ENCODE data around the gene LBX1. TPM values are rescaled to one million over a fixed set of nuclear protein-coding genes. Genes with fewer than 3 reads are reported as not detected.

Gene LBX1
- total RNA-seq, 1 experiment from 2014 or later: not detected

GRCh38 chr10:101236376-101237080 lies 7.3 kb upstream of the LBX1 start:
- Histone ChIP-seq H3K36me3 (no peaks in the 10 kb centered on the region), H3K9me3 (replicated peaks) (no peaks in the 10 kb centered on the region), H3K4me1 (replicated peaks) (no peaks in the 10 kb centered on the region), H3K27me3 (replicated peaks) (peaks cover 85% of the 10 kb centered on the region), H3K27ac (no peak overlapping the region), H3K4me3 (no peak overlapping the region)
- no peak for DNase-seq (ENCODE audit: low read depth in 1 of 2, low spot score in 2 of 2)

GRCh38 chr10:101235766-101236165 lies 6.5 kb upstream of the LBX1 start:
- Histone ChIP-seq H3K9me3 (replicated peaks) (no peaks in the 10 kb centered on the region), H3K4me3 (no peak overlapping the region), H3K27ac (no peak overlapping the region), H3K27me3 (replicated peaks) (peaks cover 87% of the 10 kb centered on the region), H3K36me3 (no peaks in the 10 kb centered on the region), H3K4me1 (replicated peaks) (no peaks in the 10 kb centered on the region)
- no peak for DNase-seq (ENCODE audit: low read depth in 1 of 2, low spot score in 2 of 2)

GRCh38 chr10:101234333-101234732 lies 5.1 kb upstream of the LBX1 start:
- DNase-seq (ENCODE audit: low read depth in 1 of 2, low spot score in 2 of 2): no peak
- peaks cover 92% of the 10 kb centered on the region for H3K27me3 ChIP-seq (replicated peaks)

GRCh38 chr10:101233863-101234262 lies 4.6 kb upstream of the LBX1 start:
- Histone ChIP-seq H3K36me3 (no peaks in the 10 kb centered on the region), H3K9me3 (replicated peaks) (no peaks in the 10 kb centered on the region), H3K4me3 (no peak overlapping the region), H3K4me1 (replicated peaks) (no peaks in the 10 kb centered on the region), H3K27me3 (replicated peaks) (peaks cover 92% of the 10 kb centered on the region), H3K27ac (no peak overlapping the region)
- DNase-seq (ENCODE audit: low read depth in 1 of 2, low spot score in 2 of 2): no peak

More at GRCh38 chr10:101234333-101234732, 5.1 kb upstream of the LBX1 start:
- no peak overlapping the region for H3K27ac ChIP-seq
- H3K4me1 ChIP-seq (replicated peaks): no peaks in the 10 kb centered on the region
- H3K9me3 ChIP-seq (replicated peaks): no peaks in the 10 kb centered on the region
- no peaks in the 10 kb centered on the region for H3K36me3 ChIP-seq
- H3K4me3 ChIP-seq: no peak overlapping the region

- H3K27ac ChIP-seq: no peak overlapping the region
- peaks cover 92% of the 10 kb centered on the region for H3K27me3 ChIP-seq (replicated peaks)
- no peaks in the 10 kb centered on the region for H3K4me1 ChIP-seq (replicated peaks)
- no peaks in the 10 kb centered on the region for H3K36me3 ChIP-seq
- H3K9me3 ChIP-seq (replicated peaks): no peaks in the 10 kb centered on the region
- no peak for DNase-seq (ENCODE audit: low read depth in 1 of 2, low spot score in 2 of 2)
- no peak overlapping the region for H3K4me3 ChIP-seq
These were observed 4.2 kb upstream of the LBX1 start for GRCh38 chr10:101233443-101233842.

- peaks cover 2% of the 10 kb centered on the region; the same call in 1 of the 2 replicates for H3K9me3 ChIP-seq (replicated peaks)
- no peaks in the 10 kb centered on the region for H3K4me1 ChIP-seq (replicated peaks)
- no peaks in the 10 kb centered on the region for H3K36me3 ChIP-seq
- no peak overlapping the region for H3K4me3 ChIP-seq
- no peak overlapping the region for H3K27ac ChIP-seq
- DNase-seq (ENCODE audit: low read depth in 1 of 2, low spot score in 2 of 2): no peak
- peaks cover 92% of the 10 kb centered on the region for H3K27me3 ChIP-seq (replicated peaks)
These were observed 2.8 kb upstream of the LBX1 start for GRCh38 chr10:101231912-101232689.

GRCh38 chr10:101231092-101231491 lies 1.8 kb upstream of the LBX1 start:
- H3K36me3 ChIP-seq: no peaks in the 10 kb centered on the region
- no peak overlapping the region for H3K27ac ChIP-seq
- no peak overlapping the region for H3K4me3 ChIP-seq
- H3K4me1 ChIP-seq (replicated peaks): no peaks in the 10 kb centered on the region
- DNase-seq (ENCODE audit: low read depth in 1 of 2, low spot score in 2 of 2): no peak
- H3K27me3 ChIP-seq (replicated peaks): peaks cover 92% of the 10 kb centered on the region
- peaks cover 4% of the 10 kb centered on the region; the same call in 1 of the 2 replicates for H3K9me3 ChIP-seq (replicated peaks)

GRCh38 chr10:101230183-101230917 lies 1.1 kb upstream of the LBX1 start:
- Histone ChIP-seq H3K27ac (no peak overlapping the region), H3K36me3 (no peaks in the 10 kb centered on the region), H3K9me3 (replicated peaks) (peaks cover 4% of the 10 kb centered on the region; the same call in 1 of the 2 replicates), H3K4me3 (no peak overlapping the region), H3K27me3 (replicated peaks) (peaks cover 96% of the 10 kb centered on the region), H3K4me1 (replicated peaks) (no peaks in the 10 kb centered on the region; the same call in 1 of the 2 replicates)
- no peak for DNase-seq (ENCODE audit: low read depth in 1 of 2, low spot score in 2 of 2)

GRCh38 chr10:101228966-101229265 lies 347 bp downstream of the LBX1 start:
- no peak for DNase-seq (ENCODE audit: low read depth in 1 of 2, low spot score in 2 of 2)
- Histone ChIP-seq H3K27ac (no peak overlapping the region), H3K27me3 (replicated peaks) (peaks cover 98% of the 10 kb centered on the region), H3K9me3 (replicated peaks) (peaks cover 4% of the 10 kb centered on the region; the same call in 1 of the 2 replicates), H3K4me3 (no peak overlapping the region), H3K36me3 (no peaks in the 10 kb centered on the region), H3K4me1 (replicated peaks) (peaks cover 7% of the 10 kb centered on the region)

- Histone ChIP-seq H3K9me3 (replicated peaks) (peaks cover 4% of the 10 kb centered on the region; the same call in 1 of the 2 replicates), H3K36me3 (no peaks in the 10 kb centered on the region), H3K27ac (no peak overlapping the region), H3K4me3 (no peak overlapping the region), H3K27me3 (replicated peaks) (peaks cover 100% of the 10 kb centered on the region), H3K4me1 (replicated peaks) (peaks cover 7% of the 10 kb centered on the region)
- DNase-seq (ENCODE audit: low read depth in 1 of 2, low spot score in 2 of 2): no peak
These were observed 904 bp downstream of the LBX1 start for GRCh38 chr10:101228153-101228965.

GRCh38 chr10:101227429-101228152 lies 1.7 kb downstream of the LBX1 start:
- no peak overlapping the region for H3K4me3 ChIP-seq
- no peak overlapping the region for H3K27ac ChIP-seq
- H3K36me3 ChIP-seq: no peaks in the 10 kb centered on the region
- H3K27me3 ChIP-seq (replicated peaks): peaks cover 100% of the 10 kb centered on the region
- DNase-seq (ENCODE audit: low read depth in 1 of 2, low spot score in 2 of 2): no peak
- peaks cover 11% of the 10 kb centered on the region for H3K4me1 ChIP-seq (replicated peaks)
- peaks cover 4% of the 10 kb centered on the region; the same call in 1 of the 2 replicates for H3K9me3 ChIP-seq (replicated peaks)

GRCh38 chr10:101226491-101227428 lies 2.5 kb downstream of the LBX1 start:
- Histone ChIP-seq H3K4me3 (no peak overlapping the region), H3K27me3 (replicated peaks) (peaks cover 100% of the 10 kb centered on the region), H3K36me3 (no peaks in the 10 kb centered on the region), H3K4me1 (replicated peaks) (peaks cover 12% of the 10 kb centered on the region), H3K27ac (no peak overlapping the region), H3K9me3 (replicated peaks) (peaks cover 4% of the 10 kb centered on the region; the same call in 1 of the 2 replicates)
- DNase-seq (ENCODE audit: low read depth in 1 of 2, low spot score in 2 of 2): no peak

Data from SJSA1 (cell line).